Epithelial cell of esophagus (primary cell): ENCODE results near the gene MYOM1.
A peak's percentile ranks its signal among the peaks of the same experiment; 100 is the strongest.

Source experiments
- DNase-seq: peaks from one replicate; pipeline ENCODE4 v3.0.0; 2010; ENCODE audit warnings: low read depth
- H3K4me3 ChIP-seq: 2 replicates; pipeline ENCODE4 v1.5.1; 2011; ENCODE audit warnings: mild to moderate bottlenecking, low read length, control low read depth
- CTCF ChIP-seq: IDR thresholded peaks from 2 replicates; pipeline ENCODE4 v1.5.1; 2011; ENCODE audit warnings: low read depth, mild to moderate bottlenecking, low read length, control low read depth, inconsistent platforms; ENCODE audit not compliant: insufficient read depth; ENCODE audit errors: missing control alignments

MYOM1 gene

GRCh38 chr18:3164381-3164780, 55.4 kb downstream of the MYOM1 start:
- no peak for TF ChIP-seq CTCF
- H3K4me3 ChIP-seq, result no peak overlapping the region
- no peak for DNase-seq

GRCh38 chr18:3163968-3164367, 55.8 kb downstream of the MYOM1 start:
- no peak for TF ChIP-seq CTCF
- DNase-seq, result no peak
- no peak overlapping the region for H3K4me3 ChIP-seq

GRCh38 chr18:3162181-3162580, 57.6 kb downstream of the MYOM1 start:
- no peak for TF ChIP-seq CTCF
- peak; percentile 88 for DNase-seq
- no peak overlapping the region for H3K4me3 ChIP-seq

- no peak for DNase-seq
- no peak for TF ChIP-seq CTCF
Observed at GRCh38 chr18:3159830-3160229, 59.9 kb downstream of the MYOM1 start.

GRCh38 chr18:3157606-3158005, 62.2 kb downstream of the MYOM1 start:
- TF ChIP-seq CTCF, result no peak

More at GRCh38 chr18:3159830-3160229, 59.9 kb downstream of the MYOM1 start:
- H3K4me3 ChIP-seq, result no peak overlapping the region

GRCh38 chr18:3157086-3157485, 62.7 kb downstream of the MYOM1 start:
- H3K4me3 ChIP-seq, result no peak overlapping the region
- no peak for DNase-seq
- TF ChIP-seq CTCF, result no peak

More at GRCh38 chr18:3157606-3158005, 62.2 kb downstream of the MYOM1 start:
- DNase-seq, result no peak
- H3K4me3 ChIP-seq, result no peak overlapping the region

GRCh38 chr18:3156325-3156640, 63.5 kb downstream of the MYOM1 start:
- H3K4me3 ChIP-seq, result no peak overlapping the region
- DNase-seq, result no peak

More at GRCh38 chr18:3156325-3156640, 63.5 kb downstream of the MYOM1 start:
- TF ChIP-seq CTCF, result no peak
